RWPE1 (cell line): ENCODE results near the gene GPR179.
"Not testable (repeated sequence)": the region's sequence is repeated elsewhere in the genome, so short reads cannot be mapped to it uniquely, and the experiment has no call there.

Experiments
- CTCF ChIA-PET: fragments of 350-600 bp; sonication (Branson Sonifier 250); formaldehyde crosslinking; extraction: SDS; loops from one replicate; lab custom pipeline; 2021; lab: Yijun Ruan, JAX
- POLR2A ChIA-PET: fragments of 400-600 bp; formaldehyde crosslinking; extraction: SDS; loops from one replicate; lab custom pipeline; 2020; ENCODE audit warnings: antibody characterized with exemption; ENCODE audit not compliant: low non-redundant PET; lab: Yijun Ruan, JAX
- DNase-seq: peaks from one replicate; pipeline ENCODE4 v3.0.0; 2012; ENCODE audit warnings: low spot score
- H3K27ac ChIP-seq: fragments of 450-650 bp; 2 replicates; pipeline ENCODE4 v1.5.1; 2017
- CTCF ChIP-seq: fragments of 450-650 bp; conservative IDR thresholded peaks from 2 replicates; pipeline ENCODE4 v1.5.1; 2017; ENCODE audit warnings: low read depth, mild to moderate bottlenecking

The GPR179 gene

GRCh38 chr17:38315497-38315896 lies 28.3 kb downstream of the GPR179 start:
- no peak for DNase-seq
- no peak overlapping the region for H3K27ac ChIP-seq
- CTCF ChIA-PET, result interaction anchor here (0.6 to 0.7 kb wide), 2 partner anchors 33 to 97 kb away, joined by 3 to 5 read pairs; no protein-coding TSS in a partner anchor
- POLR2A ChIA-PET, result no interaction called here
- no peak for TF ChIP-seq CTCF

- peak within 1 kb of the TSS; percentile 71 for H3K27ac ChIP-seq
- POLR2A ChIA-PET, CTCF ChIA-PET: not testable (repeated sequence)
- DNase-seq, result peak; percentile 94
Observed at GRCh38 chr17:38296834-38297517, 46.8 kb downstream of the GPR179 start, which contains the start of gene MRPL45. MRPL45 (plus strand) TSS chr17:38297168; CDS start chr17:38297184, 16 bp downstream.

- CTCF ChIA-PET, DNase-seq, H3K27ac ChIP-seq, POLR2A ChIA-PET: not testable (repeated sequence)
Observed at GRCh38 chr17:38295602-38296365, 48.0 kb downstream of the GPR179 start.

GRCh38 chr17:38289760-38290159 lies 54.0 kb downstream of the GPR179 start:
- H3K27ac ChIP-seq, POLR2A ChIA-PET, DNase-seq, CTCF ChIA-PET: not testable (repeated sequence)

GRCh38 chr17:38288217-38288827 lies 55.4 kb downstream of the GPR179 start:
- DNase-seq, result not testable (repeated sequence)
- CTCF ChIA-PET, result interaction anchor here (0.6 kb wide), 1 partner anchor 649 kb away, joined by 5 read pairs; no protein-coding TSS in a partner anchor

GRCh38 chr17:38286501-38287091 lies 57.2 kb downstream of the GPR179 start:
- H3K27ac ChIP-seq, result peak overlapping the region; percentile 69
- CTCF ChIA-PET, POLR2A ChIA-PET, DNase-seq: not testable (repeated sequence)

More at GRCh38 chr17:38288217-38288827, 55.4 kb downstream of the GPR179 start:
- POLR2A ChIA-PET, H3K27ac ChIP-seq: not testable (repeated sequence)
- peak; percentile 59 for TF ChIP-seq CTCF

- H3K27ac ChIP-seq, CTCF ChIA-PET, DNase-seq, POLR2A ChIA-PET: not testable (repeated sequence)
Observed at GRCh38 chr17:38285994-38286393, 57.8 kb downstream of the GPR179 start.
